Diencephalon (tissue), 1 donor: Measurements from ENCODE around the gene SLC1A2. TPM values are rescaled to one million over a fixed set of nuclear protein-coding genes. Genes with fewer than 3 reads are reported as not detected.

Experiments used
- small RNA-seq: library from RNA; depleted of rRNA; stranded (forward); fragments of <200 nt; gene quantifications from one replicate; pipeline ENCODE3, GENCODE V24; 2014
- total RNA-seq: library from RNA; depleted of rRNA; stranded (reverse); fragments of >200 nt; gene quantifications from one replicate; pipeline ENCODE4 v1.2.3, GENCODE V29; 2014

Gene SLC1A2
- 274 TPM for total RNA-seq

GRCh38 chr11:35419184-35419829 lies at the start of gene SLC1A2:
TSS of gene SLC1A2 (minus strand) at chr11:35419558. CDS start at chr11:35418966, 592 bp downstream.

Small RNAs within 50 kb of the gene (small RNA-seq; reads per million reads assigned to genes)
- gene AC090625.1, result not detected

Other genes with a start within 250 kb of the SLC1A2 start
- 7.2 TPM for gene PAMR1, start 106.1 kb upstream of the SLC1A2 start, total RNA-seq
- gene FJX1, start 198.9 kb upstream of the SLC1A2 start, total RNA-seq, result 46.4 TPM
- gene TRIM44, start 243.2 kb upstream of the SLC1A2 start, total RNA-seq, result 27.9 TPM